Measurements from ENCODE around the gene SC5D.
A peak's percentile ranks its signal among the peaks of the same experiment; 100 is the strongest.

The SC5D gene, protein sequence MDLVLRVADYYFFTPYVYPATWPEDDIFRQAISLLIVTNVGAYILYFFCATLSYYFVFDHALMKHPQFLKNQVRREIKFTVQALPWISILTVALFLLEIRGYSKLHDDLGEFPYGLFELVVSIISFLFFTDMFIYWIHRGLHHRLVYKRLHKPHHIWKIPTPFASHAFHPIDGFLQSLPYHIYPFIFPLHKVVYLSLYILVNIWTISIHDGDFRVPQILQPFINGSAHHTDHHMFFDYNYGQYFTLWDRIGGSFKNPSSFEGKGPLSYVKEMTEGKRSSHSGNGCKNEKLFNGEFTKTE

GRCh38 chr11:121292495-121293287 is at the start of gene SC5D:
TSS of gene SC5D (plus strand) at chr11:121292771. CDS start at chr11:121303376, 10,605 bp downstream.
- peak; percentile 36 for FAIRE-seq

DNA sequence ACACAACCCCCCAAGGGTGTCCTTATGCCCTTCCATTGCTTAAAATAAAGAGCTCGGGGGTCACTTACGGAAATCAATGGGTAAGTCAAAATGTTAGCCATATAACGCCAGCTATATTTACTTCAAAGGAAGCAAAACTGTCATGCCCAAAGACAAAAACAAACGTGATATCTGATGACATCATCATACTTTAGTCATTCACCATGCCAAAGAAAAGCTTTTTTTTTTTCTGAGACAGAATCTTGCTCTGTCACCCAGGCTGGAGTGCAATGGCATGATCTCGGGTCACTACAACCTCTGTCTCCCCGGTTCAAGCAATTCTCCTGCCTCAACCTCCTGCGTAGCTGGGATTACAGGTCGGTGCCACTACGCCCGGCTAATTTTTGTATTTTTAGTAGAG is 47.7 kb upstream of the SC5D start:
- no peak for FAIRE-seq

GRCh38 chr11:121246021-121246768 is 46.4 kb upstream of the SC5D start:
- FAIRE-seq = no peak

DNA sequence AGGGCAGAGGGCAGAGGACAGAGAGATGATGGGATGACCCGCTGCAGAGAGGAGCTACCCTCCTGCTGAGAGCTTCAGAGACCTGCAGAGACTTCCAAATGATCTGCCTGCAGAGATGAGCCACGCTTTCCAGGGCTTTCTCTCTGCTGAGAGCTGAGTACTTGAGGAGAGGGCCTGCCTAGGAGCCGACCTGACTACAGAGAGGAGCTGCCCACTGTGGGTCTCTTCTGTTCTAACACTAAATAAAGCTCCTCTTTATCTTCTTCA is 45.9 kb upstream of the SC5D start:
- no peak for FAIRE-seq

- no peak for FAIRE-seq
These were observed 44.1 kb upstream of the SC5D start for GRCh38 chr11:121248496-121248895.

DNA sequence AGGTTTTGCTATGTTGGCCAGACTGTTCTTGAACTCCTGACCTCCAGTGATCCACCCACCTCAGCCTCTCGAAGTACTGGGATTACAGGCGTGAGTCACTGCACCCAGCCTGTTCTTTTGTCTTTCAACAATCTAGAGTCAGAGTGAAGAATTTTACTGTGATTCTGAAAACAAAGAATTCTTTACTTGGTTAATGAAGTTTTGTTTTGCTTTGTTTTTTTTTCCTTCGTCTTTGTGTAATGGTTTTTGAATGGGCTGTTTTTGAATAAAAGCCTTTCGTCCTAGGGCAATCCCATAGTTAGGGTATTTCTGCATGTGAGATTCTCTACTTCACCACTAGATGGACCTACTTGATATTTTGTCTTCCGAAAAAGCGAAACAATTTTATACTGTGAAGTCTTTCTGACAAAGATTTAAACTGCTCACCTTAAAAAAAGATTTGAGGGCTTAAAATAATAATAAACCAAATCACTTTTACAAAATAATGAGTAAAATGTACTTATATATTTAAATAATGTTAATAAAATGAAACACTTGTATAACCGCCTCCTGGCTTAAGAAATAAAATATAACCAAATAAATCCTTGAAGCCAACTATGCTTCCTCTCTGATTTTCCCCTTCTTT is 43.4 kb upstream of the SC5D start:
- FAIRE-seq = peak; percentile 94

DNA sequence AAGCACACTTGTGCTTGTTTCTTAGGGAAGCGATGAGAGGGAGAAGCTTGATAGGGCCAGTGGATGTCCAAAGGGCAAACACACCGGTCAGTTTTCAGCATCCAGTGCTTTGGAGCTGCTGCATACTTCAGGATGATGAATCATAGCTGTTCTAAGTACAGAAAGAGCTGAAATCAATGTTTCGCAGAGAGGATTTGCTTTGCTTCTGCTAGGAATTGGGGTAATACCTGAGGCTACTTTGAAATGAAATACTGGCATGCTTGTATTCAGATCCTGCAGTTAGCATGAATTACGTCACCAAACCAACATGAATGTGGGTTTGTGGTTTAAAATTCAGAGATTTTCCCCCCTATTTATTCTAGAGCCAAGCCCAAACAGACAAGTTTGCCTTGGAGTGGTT is 41.7 kb upstream of the SC5D start:
- FAIRE-seq = no peak

- FAIRE-seq = no peak
These were observed 38.6 kb upstream of the SC5D start for GRCh38 chr11:121253951-121254350.

DNA sequence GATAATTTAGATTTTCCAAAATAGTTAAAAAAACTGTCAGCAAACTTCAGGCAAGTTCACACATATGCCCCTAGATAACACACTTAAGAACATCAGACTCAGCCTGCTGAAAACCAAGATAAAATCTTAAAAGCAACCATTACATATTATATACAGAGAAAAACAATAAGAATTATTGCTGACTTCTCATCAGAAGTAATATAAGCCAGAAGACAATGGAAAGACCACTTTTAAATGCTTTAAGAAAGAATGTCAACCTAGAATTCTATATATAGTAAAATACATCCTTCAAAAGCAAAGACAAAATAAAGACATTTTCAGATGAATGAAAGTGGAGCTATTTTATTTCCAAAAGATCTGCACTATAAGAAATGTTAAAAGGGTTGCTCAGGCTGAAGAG is 37.8 kb upstream of the SC5D start:
- FAIRE-seq = no peak

GRCh38 chr11:121255473-121256125 is 37.0 kb upstream of the SC5D start:
- FAIRE-seq = no peak

- FAIRE-seq = no peak
These were observed 35.3 kb upstream of the SC5D start for GRCh38 chr11:121257289-121257688.

DNA sequence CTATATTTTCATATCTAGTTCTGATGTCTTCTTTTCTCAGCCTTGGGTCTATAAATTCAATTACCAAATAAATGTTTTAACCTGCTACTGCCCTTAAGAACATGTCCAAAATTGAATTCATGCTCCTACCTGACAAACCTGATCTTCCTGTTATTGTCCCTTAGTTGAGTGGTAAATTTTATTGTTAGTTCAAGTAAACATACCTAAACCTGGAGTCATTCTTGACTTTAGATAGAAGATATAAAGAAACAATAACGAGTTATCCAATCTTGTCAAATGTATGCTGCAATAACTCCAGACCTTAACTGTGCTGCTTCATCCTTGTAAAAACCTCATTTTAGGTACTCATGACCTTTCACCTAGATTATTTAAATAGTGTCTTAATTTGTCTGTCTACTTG is 34.6 kb upstream of the SC5D start:
- FAIRE-seq = no peak

DNA sequence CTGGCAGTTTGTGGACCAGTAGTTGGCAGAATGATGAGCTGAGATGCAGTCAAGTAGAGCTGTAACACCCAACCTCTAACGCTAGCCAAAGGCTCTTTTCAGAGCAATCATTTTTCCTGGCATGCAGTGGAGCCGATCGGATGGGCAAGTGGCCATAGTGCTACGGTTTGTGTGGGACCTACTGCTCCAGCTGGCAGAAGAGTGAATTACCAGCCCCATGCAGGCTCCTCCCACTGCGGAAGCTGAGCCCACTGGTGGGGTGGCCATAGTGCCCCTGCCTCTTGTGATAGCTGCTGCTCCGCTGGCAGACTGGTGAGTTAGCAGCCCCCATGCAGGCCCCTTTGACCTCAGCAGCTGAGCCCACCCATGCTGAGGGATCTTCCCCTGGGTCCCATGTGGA is 27.0 kb upstream of the SC5D start:
- no peak for FAIRE-seq

DNA sequence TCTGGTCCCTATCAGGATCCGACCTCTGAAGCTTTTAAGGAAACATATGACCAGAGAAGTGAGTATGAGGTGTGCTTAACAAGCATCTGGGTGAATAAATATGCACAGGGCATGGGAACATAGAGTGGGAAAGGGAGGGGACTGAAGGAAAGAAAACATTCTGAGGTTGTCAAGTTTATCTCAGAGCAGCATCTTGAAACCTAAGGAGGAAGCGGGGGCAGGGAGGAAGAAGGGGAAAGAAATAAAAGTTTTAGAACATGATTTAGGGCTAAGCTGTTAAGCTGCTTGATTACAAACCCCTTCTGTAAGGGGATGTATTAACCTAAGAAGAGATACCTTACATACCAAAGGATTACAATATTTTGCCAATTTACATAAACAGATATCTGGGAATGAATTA is 24.0 kb upstream of the SC5D start:
- FAIRE-seq = no peak

- no peak for FAIRE-seq
These were observed 22.4 kb upstream of the SC5D start for GRCh38 chr11:121270001-121270678.

GRCh38 chr11:121274332-121274991 is 18.1 kb upstream of the SC5D start:
- no peak for FAIRE-seq

GRCh38 chr11:121281698-121282097 is 10.9 kb upstream of the SC5D start:
- FAIRE-seq = no peak

DNA sequence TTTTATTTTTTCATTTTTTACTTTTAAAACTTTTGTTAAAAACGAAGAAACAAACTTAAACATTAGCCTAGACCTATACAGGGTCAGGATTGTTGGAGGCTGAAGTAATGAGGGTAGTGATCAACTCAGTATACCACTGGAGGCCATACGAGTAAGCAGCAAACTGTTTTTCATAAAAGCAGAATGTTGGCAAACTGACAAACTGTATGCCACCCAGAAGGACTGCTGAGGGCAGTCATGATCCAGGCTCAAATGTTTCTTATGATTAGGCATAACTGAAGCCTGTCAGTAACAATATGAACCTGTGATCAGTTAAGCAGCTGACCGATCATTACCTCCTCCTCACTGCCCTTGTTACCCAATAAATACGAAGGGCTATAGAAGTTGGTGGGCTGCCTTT is 10.2 kb upstream of the SC5D start:
- FAIRE-seq = no peak

DNA sequence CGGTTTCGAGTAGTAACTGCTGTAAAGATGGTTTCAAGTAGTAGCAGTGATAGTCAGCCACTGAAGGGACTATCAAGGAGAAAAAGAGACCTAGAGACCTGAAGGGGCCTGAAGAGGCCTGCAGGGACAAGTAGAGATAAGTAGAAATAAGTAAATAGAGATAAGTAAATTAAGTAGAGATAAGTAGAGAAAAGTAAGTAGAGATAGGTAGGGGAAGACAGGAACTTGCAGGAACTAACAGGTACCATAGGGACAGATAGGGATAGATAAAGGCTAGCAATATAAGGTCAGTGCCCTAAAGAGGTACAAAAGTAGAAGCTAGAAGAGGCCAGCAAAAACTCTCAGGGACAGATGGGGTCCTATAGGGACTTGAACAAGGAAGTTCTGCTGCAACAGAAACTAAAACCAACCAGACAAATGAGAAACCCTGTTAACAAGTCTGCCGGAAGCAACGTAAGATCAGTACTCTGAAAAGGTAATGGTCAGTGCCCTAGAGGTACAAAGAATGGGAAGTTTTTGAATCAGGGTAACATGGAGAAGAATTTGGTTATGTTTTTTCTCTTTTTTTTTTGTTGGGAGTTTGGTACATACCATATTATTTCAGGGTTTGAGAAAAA is 9.6 kb upstream of the SC5D start:
- no peak for FAIRE-seq

GRCh38 chr11:121291319-121291718 is 1.3 kb upstream of the SC5D start:
- FAIRE-seq = no peak

GRCh38 chr11:121291896-121292494 is 576 bp upstream of the SC5D start:
- no peak for FAIRE-seq

Measured in G401.6 (cell line).